ENCODE results near the gene VGLL4.

VGLL4 gene

GRCh38 chr3:11565492-11565891, 78.2 kb downstream of the VGLL4 start:
- no peak for DNase-seq (ENCODE audit: low read depth in 2 of 2)

- DNase-seq (ENCODE audit: low read depth in 2 of 2): no peak
Observed at GRCh38 chr3:11565072-11565471, 78.6 kb downstream of the VGLL4 start.

GRCh38 chr3:11564577-11565001, 79.1 kb downstream of the VGLL4 start:
- DNase-seq (ENCODE audit: low read depth in 2 of 2): no peak

GRCh38 chr3:11563865-11564185, 79.9 kb downstream of the VGLL4 start:
- DNase-seq (ENCODE audit: low read depth in 2 of 2): no peak

GRCh38 chr3:11563159-11563864, 80.4 kb downstream of the VGLL4 start:
- DNase-seq (ENCODE audit: low read depth in 2 of 2): no peak

- no peak for DNase-seq (ENCODE audit: low read depth in 2 of 2)
Observed at GRCh38 chr3:11562277-11562881, 81.3 kb downstream of the VGLL4 start.

GRCh38 chr3:11560746-11561145, 83.0 kb downstream of the VGLL4 start:
- no peak for DNase-seq (ENCODE audit: low read depth in 2 of 2)

GRCh38 chr3:11559816-11560633, 83.7 kb downstream of the VGLL4 start:
- no peak for DNase-seq (ENCODE audit: low read depth in 2 of 2)

GRCh38 chr3:11558918-11559815, 84.5 kb downstream of the VGLL4 start:
- DNase-seq (ENCODE audit: low read depth in 2 of 2): no peak

GRCh38 chr3:11558411-11558903, 85.3 kb downstream of the VGLL4 start:
- no peak for DNase-seq (ENCODE audit: low read depth in 2 of 2)

GRCh38 chr3:11558002-11558401, 85.7 kb downstream of the VGLL4 start:
- peak; percentile 13 to 14 for DNase-seq (ENCODE audit: low read depth in 2 of 2)

- no peak for DNase-seq (ENCODE audit: low read depth in 2 of 2)
Observed at GRCh38 chr3:11556851-11557644, 86.7 kb downstream of the VGLL4 start.

- DNase-seq (ENCODE audit: low read depth in 2 of 2): no peak
Observed at GRCh38 chr3:11555881-11556633, 87.7 kb downstream of the VGLL4 start.

GRCh38 chr3:11555211-11555782, 88.4 kb downstream of the VGLL4 start:
- no peak for DNase-seq (ENCODE audit: low read depth in 2 of 2)

- DNase-seq (ENCODE audit: low read depth in 2 of 2): no peak
Observed at GRCh38 chr3:11554666-11555065, 89.0 kb downstream of the VGLL4 start.

- no peak for DNase-seq (ENCODE audit: low read depth in 2 of 2)
Observed at GRCh38 chr3:11554236-11554610, 89.5 kb downstream of the VGLL4 start.

GRCh38 chr3:11553436-11554235, 90.1 kb downstream of the VGLL4 start:
- DNase-seq (ENCODE audit: low read depth in 2 of 2): no peak

GRCh38 chr3:11552289-11553264, 91.1 kb downstream of the VGLL4 start:
- no peak for DNase-seq (ENCODE audit: low read depth in 2 of 2)
